GM21447 (cell line): ENCODE data around the gene GARNL3.

ENCODE experiments used
- ATAC-seq: cut with Tn5 transposase; IDR thresholded peaks from one replicate; pipeline ENCODE4 v1.9.1; 2021; ENCODE audit not compliant: unreplicated experiment

GARNL3 gene

DNA sequence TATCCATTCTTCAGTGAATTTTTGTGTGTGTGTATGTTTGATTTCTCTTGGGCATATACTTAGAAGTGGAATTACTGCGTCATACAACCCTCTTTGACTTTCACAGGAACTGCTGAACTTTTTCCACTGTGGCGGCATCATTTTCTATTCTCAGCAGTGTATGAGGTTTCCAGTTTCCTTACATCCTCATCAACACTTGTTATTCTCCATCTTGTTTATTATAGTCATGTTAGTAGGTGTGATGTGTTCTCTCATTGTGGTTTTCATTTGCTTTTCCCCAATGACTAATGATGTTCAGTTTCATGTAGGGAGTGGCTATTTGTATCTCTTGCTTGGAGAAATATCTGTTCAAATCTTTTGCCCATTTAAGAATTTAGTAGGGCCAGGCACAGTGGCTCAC, 162.2 kb downstream of the GARNL3 start:
- ATAC-seq: no peak

- ATAC-seq: no peak
These were observed 163.8 kb downstream of the GARNL3 start for GRCh38 chr9:127428348-127428747.

- ATAC-seq: no peak
These were observed 165.8 kb downstream of the GARNL3 start for GRCh38 chr9:127430415-127430814.

GRCh38 chr9:127437497-127438264, 173.1 kb downstream of the GARNL3 start:
- ATAC-seq: no peak

DNA sequence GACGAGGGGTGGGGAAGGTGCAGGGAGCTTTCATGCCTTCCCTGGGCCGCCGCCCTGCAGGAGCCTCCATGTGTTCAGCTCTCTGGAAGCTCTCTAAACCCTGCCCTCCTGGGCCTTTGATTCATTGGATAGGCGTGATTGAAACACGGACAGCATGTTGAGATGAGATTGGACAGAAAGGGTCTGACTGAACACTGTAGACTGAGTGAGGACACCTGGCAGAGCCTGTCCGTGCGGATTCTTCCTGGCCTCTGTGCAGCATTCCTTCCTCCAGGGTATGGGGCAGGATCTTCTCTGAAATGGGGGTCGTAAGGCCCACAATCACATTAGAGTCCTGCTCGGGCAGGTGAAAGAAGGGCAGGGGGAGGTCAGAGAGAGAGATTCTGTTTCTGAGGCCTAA, 173.8 kb downstream of the GARNL3 start:
- no peak for ATAC-seq
